ENCODE results near the gene PCDHGB6. TPM values are rescaled to one million over a fixed set of nuclear protein-coding genes. Genes with fewer than 3 reads are reported as not detected.

The PCDHGB6 gene
- total RNA-seq, 4 donors from 2014 or later = 4.5 to 13.8 (median 8.2) TPM

GRCh38 chr5:141402553-141403243 lies 5.1 kb upstream of the PCDHGB6 start, which contains the start of gene PCDHGA9:
Gene PCDHGA9, plus strand, starts transcription at chr5:141402778. Its CDS starts 175 bp downstream, at chr5:141402953.
- no peak for DNase-seq (ENCODE audit: low spot score in 2 of 2)
- peaks cover 63% of the 10 kb centered on the region for H3K9me3 ChIP-seq
- peak within 1 kb of the TSS; percentile 30 for H3K4me3 ChIP-seq
- H3K36me3 ChIP-seq = no peaks in the 10 kb centered on the region
- WGBS = 14% methylated on average over 23 of the region's 27 CpGs
- no peak within 1 kb of the TSS for H3K27ac ChIP-seq
- TF ChIP-seq POLR2AphosphoS5 (IDR thresholded peaks at IDR 0.05) (no peak), EP300 (IDR thresholded peaks at IDR 0.05) (no peak), CTCF (IDR thresholded peaks at IDR 0.05) (peak in 1 of 2 donors; percentile 23), POLR2A (IDR thresholded peaks at IDR 0.05) (no peak)
- H3K27me3 ChIP-seq = peaks cover 5% of the 10 kb centered on the region
- no peaks in the 10 kb centered on the region for H3K4me1 ChIP-seq

DNA sequence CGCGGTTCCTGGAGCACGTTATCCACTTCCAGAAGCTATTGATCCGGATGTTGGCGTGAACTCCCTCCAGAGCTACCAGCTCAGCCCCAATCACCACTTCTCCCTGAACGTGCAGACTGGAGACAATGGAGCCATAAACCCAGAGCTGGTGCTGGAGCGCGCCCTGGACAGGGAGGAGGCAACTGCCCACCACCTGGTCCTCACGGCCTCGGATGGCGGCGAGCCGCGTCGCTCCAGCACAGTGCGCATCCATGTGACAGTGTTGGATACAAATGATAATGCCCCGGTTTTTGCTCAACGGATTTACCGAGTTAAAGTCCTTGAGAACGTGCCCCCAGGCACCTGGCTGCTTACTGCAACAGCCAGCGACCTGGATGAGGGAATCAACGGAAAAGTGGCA lies 4.4 kb upstream of the PCDHGB6 start:
- no peak for DNase-seq (ENCODE audit: low spot score in 2 of 2)
- H3K27ac ChIP-seq = no peak overlapping the region
- 20% methylated on average over 21 of the region's 22 CpGs for WGBS
- no peaks in the 10 kb centered on the region for H3K4me1 ChIP-seq
- peak overlapping the region; percentile 30 for H3K4me3 ChIP-seq
- TF ChIP-seq POLR2AphosphoS5 (IDR thresholded peaks at IDR 0.05) (no peak), EP300 (IDR thresholded peaks at IDR 0.05) (no peak), POLR2A (IDR thresholded peaks at IDR 0.05) (no peak), CTCF (IDR thresholded peaks at IDR 0.05) (no peak)
- peaks cover 5% of the 10 kb centered on the region for H3K27me3 ChIP-seq
- no peaks in the 10 kb centered on the region for H3K36me3 ChIP-seq
- peaks cover 62% of the 10 kb centered on the region for H3K9me3 ChIP-seq

- DNase-seq (ENCODE audit: low spot score in 2 of 2) = no peak
- no peaks in the 10 kb centered on the region for H3K4me1 ChIP-seq
- no peak overlapping the region for H3K27ac ChIP-seq
- no peak overlapping the region for H3K4me3 ChIP-seq
- no peaks in the 10 kb centered on the region for H3K36me3 ChIP-seq
- WGBS = 34% methylated on average over 23 of the region's 64 CpGs
- no peak for TF ChIP-seq POLR2A (IDR thresholded peaks at IDR 0.05)
- peaks cover 58% of the 10 kb centered on the region for H3K9me3 ChIP-seq
- H3K27me3 ChIP-seq = peaks cover 3% of the 10 kb centered on the region
These were observed 1.9 kb downstream of the PCDHGB6 start for GRCh38 chr5:141409598-141410306.

DNA sequence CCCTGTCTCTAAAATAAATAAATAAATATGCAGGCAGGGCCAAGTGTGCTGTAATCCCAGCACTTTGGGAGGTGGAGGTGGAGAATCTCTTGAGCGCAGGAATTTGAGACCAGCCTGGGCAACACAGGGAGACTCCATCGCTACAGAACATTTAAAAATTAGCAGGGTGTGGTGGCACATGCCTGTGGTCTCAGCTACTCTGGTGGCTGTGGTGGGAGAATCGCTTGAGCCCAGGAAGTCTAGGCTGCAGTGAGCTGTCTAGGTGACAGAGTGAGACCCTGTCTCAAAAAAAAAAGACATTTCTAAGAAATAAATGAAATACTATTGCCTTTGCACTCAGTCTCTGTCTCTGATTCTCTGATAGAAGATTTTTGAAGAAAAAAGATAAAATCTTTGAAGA lies 3.8 kb downstream of the PCDHGB6 start:
- no peak overlapping the region for H3K27ac ChIP-seq
- peaks cover 49% of the 10 kb centered on the region for H3K9me3 ChIP-seq
- H3K27me3 ChIP-seq = peaks cover 3% of the 10 kb centered on the region
- 81% methylated on average over 3 of the region's 3 CpGs for WGBS
- H3K4me3 ChIP-seq = no peak overlapping the region
- no peak for DNase-seq (ENCODE audit: low spot score in 2 of 2)
- H3K4me1 ChIP-seq = no peaks in the 10 kb centered on the region
- no peaks in the 10 kb centered on the region for H3K36me3 ChIP-seq
- no peak for TF ChIP-seq POLR2A (IDR thresholded peaks at IDR 0.05)
- no peak for TF ChIP-seq CTCF (IDR thresholded peaks at IDR 0.05)
- no peak for TF ChIP-seq EP300 (IDR thresholded peaks at IDR 0.05)
- TF ChIP-seq POLR2AphosphoS5 (IDR thresholded peaks at IDR 0.05) = no peak

GRCh38 chr5:141412854-141413539 lies 5.2 kb downstream of the PCDHGB6 start, which contains the start of gene PCDHGA10:
Gene PCDHGA10, plus strand, starts transcription at chr5:141412987. Its CDS starts 189 bp downstream, at chr5:141413176.
- peaks cover 52% of the 10 kb centered on the region for H3K9me3 ChIP-seq
- peaks cover 3% of the 10 kb centered on the region for H3K27me3 ChIP-seq
- peak within 1 kb of the TSS; percentile 36 for H3K4me3 ChIP-seq
- no peaks in the 10 kb centered on the region for H3K4me1 ChIP-seq
- 20% methylated on average over 28 of the region's 31 CpGs for WGBS
- H3K27ac ChIP-seq = no peak within 1 kb of the TSS
- H3K36me3 ChIP-seq = no peaks in the 10 kb centered on the region
- TF ChIP-seq CTCF (IDR thresholded peaks at IDR 0.05) (peak; percentile 17 to 47), POLR2A (IDR thresholded peaks at IDR 0.05) (no peak), POLR2AphosphoS5 (IDR thresholded peaks at IDR 0.05) (no peak), EP300 (IDR thresholded peaks at IDR 0.05) (no peak)
- no peak for DNase-seq (ENCODE audit: low spot score in 2 of 2)

Data from suprapubic skin (tissue), 4 donors.